Osteoblast (primary cell): ENCODE results near the gene TALDO1. TPM values are rescaled to one million over a fixed set of nuclear protein-coding genes. Genes with fewer than 3 reads are reported as not detected.

ENCODE experiments used
- small RNA-seq: library from RNA; depleted of rRNA; stranded (forward); fragments of <200 nt; gene quantifications from one replicate; pipeline ENCODE3, GENCODE V24; 2012
- total RNA-seq: library from RNA; depleted of rRNA; stranded (reverse); fragments of >200 nt; gene quantifications from 2 replicates; pipeline ENCODE4 v1.2.3, GENCODE V29; 2012

TALDO1 gene
- total RNA-seq, 1 donor = 204 TPM

Small RNA genes lying within 50 kb of the gene (small RNA-seq; reads per million reads assigned to genes)
- not detected for gene SNORA52

Other genes with a start within 250 kb of the TALDO1 start
- 441 and 506 TPM in 2 replicates for gene RNH1, start 240.2 kb upstream of the TALDO1 start, total RNA-seq
- gene HRAS, start 211.9 kb upstream of the TALDO1 start, total RNA-seq = 28.6 and 35.7 TPM in 2 replicates
- gene LRRC56, start 209.9 kb upstream of the TALDO1 start, total RNA-seq = 0.88 and 1.1 TPM in 2 replicates
- gene LMNTD2, start 186.7 kb upstream of the TALDO1 start, total RNA-seq = 0.29 and 0.36 TPM in 2 replicates
- 2.4 and 6.2 TPM in 2 replicates for gene RASSF7, start 186.5 kb upstream of the TALDO1 start, total RNA-seq
- 23.9 and 27.5 TPM in 2 replicates for gene PHRF1, start 171.0 kb upstream of the TALDO1 start, total RNA-seq
- 11.5 and 21.4 TPM in 2 replicates for gene IRF7, start 131.5 kb upstream of the TALDO1 start, total RNA-seq
- not detected in 2 replicates for gene CDHR5, start 122.5 kb upstream of the TALDO1 start, total RNA-seq
- not detected in 2 replicates for gene SCT, start 120.3 kb upstream of the TALDO1 start, total RNA-seq
- gene DRD4, start 110.2 kb upstream of the TALDO1 start, total RNA-seq = under 0.01 TPM in 1 of 2 replicates, not detected in the other
- 38.0 and 44.2 TPM in 2 replicates for gene DEAF1, start 52.2 kb upstream of the TALDO1 start, total RNA-seq
- gene TMEM80, start 51.6 kb upstream of the TALDO1 start, total RNA-seq = 17.4 and 21.2 TPM in 2 replicates
- gene EPS8L2, start 41.2 kb upstream of the TALDO1 start, total RNA-seq = 29.7 and 30.1 TPM in 2 replicates
- 31.5 and 37.3 TPM in 2 replicates for gene GATD1, start 30.0 kb downstream of the TALDO1 start, total RNA-seq
- gene CEND1, start 42.6 kb downstream of the TALDO1 start, total RNA-seq = not detected in 2 replicates
- 8.0 and 9.0 TPM in 2 replicates for gene SLC25A22, start 50.8 kb downstream of the TALDO1 start, total RNA-seq
- gene PIDD1, start 57.8 kb downstream of the TALDO1 start, total RNA-seq = 5.9 and 6.5 TPM in 2 replicates
- 227 and 386 TPM in 2 replicates for gene RPLP2, start 62.5 kb downstream of the TALDO1 start, total RNA-seq
- gene PNPLA2, start 71.5 kb downstream of the TALDO1 start, total RNA-seq = 32.1 and 32.6 TPM in 2 replicates
- 0.59 and 0.72 TPM in 2 replicates for gene CRACR2B, start 80.5 kb downstream of the TALDO1 start, total RNA-seq
- gene CD151, start 85.5 kb downstream of the TALDO1 start, total RNA-seq = 366 and 416 TPM in 2 replicates
- gene POLR2L, start 95.1 kb downstream of the TALDO1 start, total RNA-seq = 47.4 and 60.8 TPM in 2 replicates
- 168 and 186 TPM in 2 replicates for gene TSPAN4, start 95.4 kb downstream of the TALDO1 start, total RNA-seq
- gene CHID1, start 163.3 kb downstream of the TALDO1 start, total RNA-seq = 43.9 and 48.9 TPM in 2 replicates
- gene AP2A2, start 178.4 kb downstream of the TALDO1 start, total RNA-seq = 48.0 and 50.7 TPM in 2 replicates